ENCODE results near the gene MED4.
A peak's percentile ranks its signal among the peaks of the same experiment; 100 is the strongest.

Gene MED4

GRCh38 chr13:48112896-48113755 is 18.2 kb upstream of the MED4 start:
- Mint-ChIP-seq H3K27me3 (peaks cover 18% of the 10 kb centered on the region in 2 donors), H3K36me3 (no peaks in the 10 kb centered on the region), H3K4me1 (no peaks in the 10 kb centered on the region), H3K9me3 (no peaks in the 10 kb centered on the region), H3K4me3 (no peak overlapping the region), H3K27ac (no peak overlapping the region)
- no peak for DNase-seq
- no peak for ATAC-seq (replicated peaks)

- ATAC-seq (replicated peaks) (no peak), DNase-seq (no peak)
These were observed 16.2 kb upstream of the MED4 start for GRCh38 chr13:48110931-48111721.

DNA sequence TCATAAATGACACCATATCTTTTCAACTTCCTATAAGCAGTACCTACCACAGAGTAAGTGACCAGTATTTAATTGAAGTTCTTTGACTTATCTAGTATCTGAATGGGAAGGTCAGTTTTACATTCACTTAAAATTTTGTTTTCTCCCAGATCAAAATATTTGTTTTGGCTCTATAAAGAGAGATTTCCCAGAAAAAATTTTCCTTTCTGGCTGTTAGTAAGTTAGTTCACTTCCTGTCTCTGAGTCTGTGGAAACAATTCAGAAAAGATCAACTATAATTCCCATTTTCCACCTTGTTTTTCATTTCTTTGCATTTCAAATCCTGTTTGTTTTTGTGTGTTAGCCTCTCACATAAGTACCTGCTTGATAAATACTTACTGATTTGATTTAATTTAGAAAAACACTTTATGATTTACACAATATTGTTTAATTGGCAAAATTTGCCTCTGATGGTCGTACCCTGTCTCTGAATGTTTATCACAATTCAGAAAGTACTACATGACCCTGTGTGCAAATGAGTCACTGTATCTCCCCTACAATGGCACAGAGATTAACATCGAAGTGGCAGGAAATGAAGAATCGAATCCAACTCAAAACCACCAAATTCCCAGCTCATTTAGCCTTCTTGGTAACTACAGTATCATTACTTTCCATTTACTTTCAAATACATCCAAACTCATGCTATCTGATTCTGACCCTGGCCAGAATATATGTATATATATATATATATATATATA is 15.4 kb upstream of the MED4 start:
- Mint-ChIP-seq H3K9me3 (no peaks in the 10 kb centered on the region), H3K36me3 (no peaks in the 10 kb centered on the region), H3K4me3 (no peak overlapping the region), H3K4me1 (no peaks in the 10 kb centered on the region), H3K27me3 (peaks cover 5 to 21% of the 10 kb centered on the region in 2 donors), H3K27ac (no peak overlapping the region)
- no peak for DNase-seq
- no peak for ATAC-seq (replicated peaks)

More at GRCh38 chr13:48110931-48111721, 16.2 kb upstream of the MED4 start:
- Mint-ChIP-seq H3K9me3 (no peaks in the 10 kb centered on the region), H3K27me3 (peaks cover 5 to 20% of the 10 kb centered on the region in 2 donors), H3K4me1 (no peaks in the 10 kb centered on the region), H3K27ac (no peak overlapping the region), H3K36me3 (no peaks in the 10 kb centered on the region), H3K4me3 (no peak overlapping the region)

- no peaks in the 10 kb centered on the region for H3K9me3 Mint-ChIP-seq
- peaks cover under 1 to 12% of the 10 kb centered on the region in 2 donors for H3K27me3 Mint-ChIP-seq
- no peaks in the 10 kb centered on the region for H3K4me1 Mint-ChIP-seq
- no peak overlapping the region for H3K4me3 Mint-ChIP-seq
- ATAC-seq (replicated peaks) = no peak
- no peak overlapping the region for H3K27ac Mint-ChIP-seq
- no peak for DNase-seq
- H3K36me3 Mint-ChIP-seq = no peaks in the 10 kb centered on the region
These were observed 13.2 kb upstream of the MED4 start for GRCh38 chr13:48108106-48108505.

GRCh38 chr13:48097793-48098192 is 2.9 kb upstream of the MED4 start:
- no peak overlapping the region for H3K27ac Mint-ChIP-seq
- H3K9me3 Mint-ChIP-seq = peaks cover 0 to 4% of the 10 kb centered on the region in 2 donors
- peaks cover 9 to 15% of the 10 kb centered on the region in 2 donors for H3K27me3 Mint-ChIP-seq
- peaks cover 0 to 4% of the 10 kb centered on the region in 2 donors for H3K36me3 Mint-ChIP-seq
- H3K4me1 Mint-ChIP-seq = peaks cover 11 to 17% of the 10 kb centered on the region in 2 donors
- ATAC-seq (replicated peaks) (no peak), DNase-seq (no peak)
- H3K4me3 Mint-ChIP-seq = no peak overlapping the region

- Mint-ChIP-seq H3K9me3 (peaks cover 0 to 4% of the 10 kb centered on the region in 2 donors), H3K36me3 (peaks cover 5 to 11% of the 10 kb centered on the region in 2 donors), H3K27ac (no peak overlapping the region), H3K4me3 (no peak overlapping the region), H3K27me3 (peaks cover 5 to 11% of the 10 kb centered on the region in 2 donors), H3K4me1 (peaks cover 17 to 28% of the 10 kb centered on the region in 2 donors)
- ATAC-seq (replicated peaks) (no peak), DNase-seq (no peak)
These were observed 1.8 kb upstream of the MED4 start for GRCh38 chr13:48096670-48097069.

DNA sequence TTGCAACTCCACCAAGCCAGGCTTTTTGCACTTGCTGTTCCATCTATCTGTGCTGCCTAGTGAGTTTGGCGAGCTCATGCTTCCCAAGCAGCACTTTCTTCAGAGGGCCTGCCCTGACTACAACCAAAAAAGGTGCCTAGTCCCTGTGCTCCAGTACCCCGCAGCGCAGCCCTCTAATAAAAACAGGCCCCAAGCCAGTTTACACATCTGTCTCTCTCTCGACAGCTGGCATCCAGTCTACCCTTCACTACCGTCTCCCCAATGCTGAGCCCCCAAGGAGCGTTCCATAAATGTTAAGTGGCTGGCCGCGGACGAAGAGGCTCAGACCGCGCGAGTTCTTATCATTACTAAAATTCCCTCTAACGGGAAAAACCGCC is 512 bp downstream of the MED4 start:
- Mint-ChIP-seq H3K4me1 (peaks cover 19 to 39% of the 10 kb centered on the region in 2 donors), H3K27me3 (peaks cover 0 to 11% of the 10 kb centered on the region in 2 donors), H3K27ac (peak overlapping the region; percentile 97), H3K36me3 (peaks cover 8 to 13% of the 10 kb centered on the region in 2 donors), H3K4me3 (peak overlapping the region; percentile 90 to 96), H3K9me3 (peaks cover 0 to 4% of the 10 kb centered on the region in 2 donors)
- DNase-seq (no peak), ATAC-seq (replicated peaks) (peak; percentile 31 to 47)

DNA sequence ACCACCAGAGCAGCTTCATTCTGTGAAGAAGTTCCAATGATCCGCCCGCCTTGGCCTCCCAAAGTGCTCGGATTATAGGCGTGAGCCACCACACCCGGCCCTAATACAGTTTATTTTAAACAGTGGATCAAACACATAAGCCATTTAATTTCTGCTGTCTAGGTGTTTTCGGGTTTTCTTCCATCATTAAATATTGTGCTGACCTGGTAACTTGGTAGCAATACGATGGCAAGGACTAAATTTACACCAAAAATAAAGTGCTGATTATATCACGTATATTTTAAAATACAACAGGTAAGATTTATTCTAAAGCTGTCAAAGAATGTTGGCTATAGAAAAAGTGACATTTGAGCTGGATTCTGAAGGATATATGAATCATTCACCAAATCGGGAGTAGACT is 1.3 kb downstream of the MED4 start:
- ATAC-seq (replicated peaks) = no peak
- Mint-ChIP-seq H3K27ac (no peak overlapping the region), H3K4me3 (peak overlapping the region; percentile 90 to 96), H3K36me3 (peaks cover 8 to 13% of the 10 kb centered on the region in 2 donors), H3K9me3 (peaks cover 0 to 4% of the 10 kb centered on the region in 2 donors), H3K4me1 (peaks cover 22 to 44% of the 10 kb centered on the region in 2 donors), H3K27me3 (peaks cover 0 to 3% of the 10 kb centered on the region in 2 donors)
- no peak for DNase-seq

GRCh38 chr13:48086272-48086671 is 8.6 kb downstream of the MED4 start:
- Mint-ChIP-seq H3K27ac (no peak overlapping the region), H3K36me3 (peaks cover 12 to 14% of the 10 kb centered on the region in 2 donors), H3K27me3 (no peaks in the 10 kb centered on the region), H3K9me3 (no peaks in the 10 kb centered on the region), H3K4me3 (no peak overlapping the region), H3K4me1 (peaks cover 3 to 12% of the 10 kb centered on the region in 2 donors)
- no peak for ATAC-seq (replicated peaks)
- DNase-seq = no peak

DNA sequence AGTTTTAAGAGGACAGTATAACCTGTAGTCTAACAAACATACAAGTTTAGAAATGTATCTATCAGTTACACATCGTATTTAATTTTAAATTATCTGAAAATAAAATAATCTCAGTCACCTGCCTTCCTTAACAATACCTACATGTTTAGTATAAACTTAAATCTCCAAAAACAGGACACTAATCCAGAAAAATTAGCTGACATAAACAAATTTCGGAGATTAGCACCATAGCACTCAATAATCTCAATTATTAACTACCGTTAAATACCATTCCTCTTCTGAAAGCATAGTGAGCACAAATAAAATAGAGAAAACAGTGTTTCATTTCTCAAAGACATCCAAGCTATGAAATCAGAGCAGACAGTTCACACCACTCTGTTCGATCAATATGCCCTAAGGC is 13.2 kb downstream of the MED4 start:
- Mint-ChIP-seq H3K27ac (no peak overlapping the region), H3K27me3 (no peaks in the 10 kb centered on the region), H3K9me3 (no peaks in the 10 kb centered on the region), H3K4me3 (no peak overlapping the region), H3K36me3 (peaks cover 28 to 49% of the 10 kb centered on the region in 2 donors), H3K4me1 (peaks cover 6 to 11% of the 10 kb centered on the region in 2 donors)
- ATAC-seq (replicated peaks) (no peak), DNase-seq (no peak)

- DNase-seq (peak; percentile 65), ATAC-seq (replicated peaks) (peak; percentile 100)
- Mint-ChIP-seq H3K4me1 (peaks cover 6 to 11% of the 10 kb centered on the region in 2 donors), H3K9me3 (no peaks in the 10 kb centered on the region), H3K27ac (peak overlapping the region; percentile 56), H3K36me3 (peaks cover 46 to 70% of the 10 kb centered on the region in 2 donors), H3K4me3 (no peak overlapping the region), H3K27me3 (no peaks in the 10 kb centered on the region)
These were observed 16.6 kb downstream of the MED4 start for GRCh38 chr13:48078251-48078656.

DNA sequence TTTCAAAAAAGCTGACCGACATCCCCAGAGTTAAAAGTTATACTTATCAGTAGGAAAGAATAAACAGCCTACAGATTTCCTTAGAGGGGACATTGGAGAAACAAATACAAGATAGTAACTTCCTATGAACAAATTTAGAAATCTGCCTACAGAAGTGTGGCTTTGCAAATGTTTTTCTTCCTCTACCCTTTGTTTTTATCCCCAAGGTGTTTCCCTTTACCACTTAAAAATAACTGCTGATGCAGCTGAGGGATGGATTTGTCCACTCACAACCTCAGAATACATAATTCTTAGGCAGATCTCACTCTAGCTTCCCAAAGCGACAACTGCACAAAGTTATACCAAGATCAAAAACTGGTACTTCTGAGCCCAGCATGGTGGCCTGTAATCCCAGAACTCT is 20.9 kb downstream of the MED4 start:
- Mint-ChIP-seq H3K4me1 (peaks cover 6 to 11% of the 10 kb centered on the region in 2 donors), H3K4me3 (no peak overlapping the region), H3K9me3 (peaks cover 4 to 7% of the 10 kb centered on the region in 2 donors), H3K27ac (no peak overlapping the region), H3K36me3 (peaks cover 68 to 88% of the 10 kb centered on the region in 2 donors), H3K27me3 (no peaks in the 10 kb centered on the region)
- DNase-seq (no peak), ATAC-seq (replicated peaks) (no peak)

- ATAC-seq (replicated peaks) = no peak
- no peaks in the 10 kb centered on the region for H3K4me1 Mint-ChIP-seq
- no peak overlapping the region for H3K27ac Mint-ChIP-seq
- DNase-seq = no peak
- H3K27me3 Mint-ChIP-seq = no peaks in the 10 kb centered on the region
- peaks cover 4 to 9% of the 10 kb centered on the region in 2 donors for H3K9me3 Mint-ChIP-seq
- no peak overlapping the region for H3K4me3 Mint-ChIP-seq
- H3K36me3 Mint-ChIP-seq = peaks cover 74 to 85% of the 10 kb centered on the region in 2 donors
These were observed 22.1 kb downstream of the MED4 start for GRCh38 chr13:48072787-48073186.

GRCh38 chr13:48072304-48072703 is 22.6 kb downstream of the MED4 start:
- Mint-ChIP-seq H3K27me3 (no peaks in the 10 kb centered on the region), H3K27ac (no peak overlapping the region), H3K9me3 (peaks cover 4 to 9% of the 10 kb centered on the region in 2 donors), H3K36me3 (peaks cover 78 to 88% of the 10 kb centered on the region in 2 donors), H3K4me1 (no peaks in the 10 kb centered on the region), H3K4me3 (no peak overlapping the region)
- DNase-seq (no peak), ATAC-seq (replicated peaks) (no peak)
